HG03159 (cell line): ENCODE data around the gene DST.
"Not testable (repeated sequence)": the region's sequence is repeated elsewhere in the genome, so short reads cannot be mapped to it uniquely, and the experiment has no call there.

Experiments used
- ATAC-seq: cut with Tn5 transposase; IDR thresholded peaks from one replicate; pipeline ENCODE4 v1.9.1; 2021; ENCODE audit warnings: mild to moderate bottlenecking, moderate library complexity; ENCODE audit not compliant: unreplicated experiment

The DST gene

GRCh38 chr6:56663344-56663743 lies 20.7 kb upstream of the DST start:
- no peak for ATAC-seq

GRCh38 chr6:56661338-56661737 lies 18.6 kb upstream of the DST start:
- not testable (repeated sequence) for ATAC-seq

DNA sequence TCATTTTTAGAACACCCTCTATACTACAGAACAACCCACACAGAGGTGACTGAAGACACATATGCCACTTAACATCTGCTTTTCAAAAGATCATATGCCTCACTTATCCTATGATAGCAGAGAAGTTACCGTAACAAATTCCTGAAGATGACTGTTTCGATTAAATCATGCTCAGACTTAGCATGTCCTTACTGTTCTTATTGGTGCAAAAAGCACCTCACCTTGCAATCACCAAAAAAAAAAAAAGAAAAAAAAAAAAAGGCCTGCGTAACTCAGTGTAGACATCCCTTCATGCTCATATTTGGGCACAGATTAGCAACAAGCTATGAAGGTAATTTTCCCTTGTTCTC lies 17.7 kb upstream of the DST start:
- ATAC-seq, result peak; percentile 30

GRCh38 chr6:56659721-56660380 lies 17.2 kb upstream of the DST start:
- peak; percentile 88 for ATAC-seq

DNA sequence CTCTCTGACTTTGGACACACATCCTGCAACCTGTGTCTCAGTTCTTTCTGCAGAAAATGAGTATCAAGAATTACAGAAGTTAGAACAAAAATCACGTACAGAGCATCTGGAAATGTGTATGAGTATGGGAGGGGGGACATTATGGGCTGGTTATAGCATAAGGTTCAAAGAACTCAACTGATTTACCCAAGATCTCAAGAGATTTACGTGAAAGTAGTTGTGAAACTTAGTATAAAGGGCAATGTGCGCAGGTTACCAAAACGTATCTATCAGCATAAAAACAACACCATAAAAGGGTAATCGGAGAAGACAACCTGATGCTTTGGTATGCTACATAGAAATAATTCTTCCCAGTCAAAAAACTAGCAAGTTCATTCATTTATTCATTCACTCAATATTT lies 15.6 kb upstream of the DST start:
- ATAC-seq, result no peak

- no peak for ATAC-seq
Observed at GRCh38 chr6:56657354-56657753, 14.7 kb upstream of the DST start.

DNA sequence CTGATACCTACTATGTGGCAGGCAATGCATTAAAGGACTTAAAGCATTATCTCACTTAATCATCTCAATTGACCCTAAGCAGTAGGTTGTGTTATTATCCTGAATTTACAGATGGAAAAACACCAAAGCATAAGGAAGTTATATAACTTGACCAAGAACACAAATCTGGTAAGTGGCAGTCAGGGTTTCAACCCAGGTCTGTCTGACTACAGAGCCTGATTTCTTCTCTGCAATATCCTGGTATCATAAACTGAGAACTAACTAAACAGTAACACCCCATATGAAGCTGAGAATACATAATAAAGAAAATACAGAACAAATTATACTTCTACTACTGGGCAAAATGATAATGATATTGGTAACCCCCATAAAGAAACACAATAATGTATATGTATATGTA lies 13.8 kb upstream of the DST start:
- ATAC-seq, result no peak

DNA sequence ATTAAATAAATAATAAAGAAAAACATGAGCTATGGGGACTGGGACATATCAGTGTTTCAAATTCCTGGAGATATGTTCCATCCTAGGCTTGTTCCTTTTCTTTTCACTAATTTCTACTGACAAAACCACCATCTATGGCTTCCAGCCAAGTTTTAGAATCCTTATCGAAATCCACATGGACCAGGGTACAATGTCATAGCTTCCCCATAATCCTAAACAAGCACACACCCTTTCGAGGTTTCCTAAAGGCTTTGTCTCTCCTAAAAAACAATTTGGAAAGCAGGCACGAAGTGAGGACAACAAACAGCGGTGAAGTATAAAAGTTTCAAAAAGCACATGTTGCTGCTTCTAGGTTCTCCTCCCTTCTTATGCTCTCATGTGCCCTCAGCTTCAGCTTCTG lies 13.3 kb upstream of the DST start:
- no peak for ATAC-seq

- no peak for ATAC-seq
Observed at GRCh38 chr6:56655249-56655648, 12.6 kb upstream of the DST start.

DNA sequence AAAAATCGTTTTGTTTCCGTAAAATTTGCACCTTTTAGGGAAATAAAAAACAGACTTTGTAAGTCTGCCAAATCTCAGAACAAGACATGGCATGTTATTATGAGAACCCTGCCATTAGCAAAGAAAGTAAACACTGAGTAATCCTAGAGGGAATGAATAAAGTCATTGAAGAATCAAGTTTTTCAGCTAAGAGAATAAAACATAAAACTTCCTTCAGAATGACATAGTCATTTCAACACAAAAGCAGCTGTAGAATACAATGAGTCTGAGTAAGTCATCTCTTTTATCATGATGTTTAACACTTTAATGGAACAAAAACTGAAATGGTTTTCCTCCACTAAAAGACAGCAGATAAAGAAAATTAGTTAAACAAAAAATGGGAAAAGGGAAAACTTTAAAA lies 10.3 kb upstream of the DST start:
- no peak for ATAC-seq

DNA sequence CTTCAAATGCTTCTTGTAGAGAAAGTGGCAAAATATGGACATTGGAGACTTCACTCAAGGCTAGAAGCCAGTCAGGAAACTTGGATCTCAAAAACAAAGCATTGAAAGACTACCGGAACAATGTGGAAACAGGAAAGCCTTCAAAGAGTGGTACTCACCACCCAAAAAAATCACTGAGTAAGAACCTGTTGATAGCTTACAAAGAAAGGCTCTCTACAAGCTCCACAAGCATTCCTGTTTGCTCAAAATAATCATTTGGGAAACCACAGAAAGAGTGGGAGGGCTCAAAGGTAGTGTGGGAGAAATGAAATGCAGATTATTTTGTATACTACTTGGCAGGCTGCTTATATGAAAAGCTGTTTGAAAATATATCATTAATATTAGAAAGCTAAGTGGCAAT lies 9.5 kb upstream of the DST start:
- no peak for ATAC-seq

DNA sequence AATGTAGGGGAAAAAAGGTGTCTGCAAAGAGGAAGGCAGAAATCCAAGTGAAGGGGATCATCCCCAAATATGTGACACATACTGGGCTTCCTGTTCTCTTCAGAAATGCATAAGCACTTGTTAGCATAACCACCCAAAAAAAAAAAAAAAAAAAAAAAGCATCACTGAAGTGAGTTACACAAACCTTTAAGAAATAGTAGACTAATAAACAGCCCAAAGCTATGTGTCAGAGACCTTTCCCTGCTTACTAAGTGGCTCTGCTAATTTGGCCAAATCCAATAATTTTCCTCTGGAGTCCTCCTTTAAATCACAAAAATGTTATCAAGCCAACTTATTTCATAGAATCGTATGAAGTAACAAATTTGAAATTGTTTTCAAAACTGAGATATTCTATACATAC lies 7.5 kb upstream of the DST start:
- no peak for ATAC-seq

GRCh38 chr6:56649782-56650181 lies 7.1 kb upstream of the DST start:
- ATAC-seq, result no peak

DNA sequence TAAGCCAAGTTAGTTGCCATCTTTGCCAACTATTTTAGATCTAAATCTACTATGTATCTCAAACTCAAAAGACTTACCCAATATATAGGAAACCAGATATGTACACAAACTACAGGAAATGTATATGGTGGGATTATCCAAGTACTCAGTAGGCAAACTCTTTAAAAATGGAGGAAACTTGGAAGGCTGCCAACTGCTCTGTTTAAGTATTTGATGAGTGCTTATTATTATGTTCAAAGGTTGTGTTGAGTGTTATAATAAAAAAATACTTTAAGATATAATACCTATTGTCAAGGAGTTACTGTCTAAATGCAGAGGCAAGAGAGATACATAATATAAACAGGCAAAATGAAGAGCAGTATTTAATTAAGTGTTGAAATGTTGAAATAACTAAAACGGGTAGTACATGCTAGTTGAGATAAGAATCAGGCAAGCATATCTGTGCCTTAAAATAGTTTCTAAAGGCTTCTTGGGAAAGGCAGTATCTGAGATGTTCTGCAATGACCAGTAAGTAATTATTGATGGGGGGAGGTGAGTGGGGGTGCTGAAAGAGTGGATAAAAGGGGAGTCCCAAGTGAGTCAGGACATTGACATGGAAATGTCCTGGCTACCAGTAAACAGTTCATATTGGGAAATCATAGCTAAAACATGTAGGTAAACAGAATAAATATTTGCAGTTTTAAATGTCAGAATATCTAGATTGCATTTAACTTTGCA lies 6.5 kb upstream of the DST start:
- ATAC-seq, result no peak

DNA sequence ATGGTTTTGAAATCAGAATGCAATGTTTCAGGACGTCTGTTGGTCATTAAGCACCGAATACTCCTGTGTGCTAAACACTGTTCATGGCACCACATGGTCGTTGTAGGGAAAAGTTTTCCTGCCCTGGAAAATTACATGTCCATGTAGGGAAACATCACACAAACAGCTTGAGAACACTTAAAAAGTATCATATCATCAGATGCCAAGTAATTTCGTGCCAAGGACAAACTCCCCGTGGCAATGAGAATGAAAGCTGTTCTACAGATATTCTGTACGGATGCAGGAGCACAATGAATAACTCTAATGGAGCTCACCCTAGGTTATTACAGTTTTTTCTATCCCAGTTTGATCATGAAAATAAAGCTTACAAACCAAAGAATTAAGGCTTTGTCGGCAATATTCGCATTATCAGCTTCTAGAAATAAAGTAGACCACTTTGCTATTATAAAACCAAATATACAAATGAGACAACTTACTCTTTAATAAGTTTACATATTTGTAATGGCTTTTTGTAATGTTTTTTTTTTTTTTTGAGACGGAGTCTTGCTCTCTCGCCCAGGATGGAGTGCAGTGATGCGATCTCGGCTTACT lies 4.6 kb upstream of the DST start:
- ATAC-seq, result no peak

- ATAC-seq, result no peak
Observed at GRCh38 chr6:56644366-56644765, 1.7 kb upstream of the DST start.

- no peak for ATAC-seq
Observed at GRCh38 chr6:56643379-56644089, 845 bp upstream of the DST start.

DNA sequence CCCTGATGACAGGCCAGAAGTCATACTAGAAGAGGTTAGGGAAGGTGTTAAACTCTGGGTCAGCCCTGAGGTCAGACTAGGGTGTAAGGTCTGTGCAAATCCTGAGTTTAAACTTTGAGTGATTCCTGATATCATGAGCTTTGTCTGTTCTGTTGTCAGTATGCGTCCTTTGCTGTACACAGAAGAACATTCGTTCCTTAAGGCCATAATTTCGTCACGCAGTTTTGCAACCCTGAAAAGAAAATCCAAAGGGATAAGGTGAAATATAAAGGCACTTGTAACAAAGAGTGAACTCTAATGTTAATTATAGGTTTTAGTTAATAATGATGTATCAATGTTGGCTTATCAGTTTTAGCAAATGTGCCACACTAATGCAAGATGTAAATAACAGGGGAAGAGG lies 2.3 kb downstream of the DST start:
- no peak for ATAC-seq

DNA sequence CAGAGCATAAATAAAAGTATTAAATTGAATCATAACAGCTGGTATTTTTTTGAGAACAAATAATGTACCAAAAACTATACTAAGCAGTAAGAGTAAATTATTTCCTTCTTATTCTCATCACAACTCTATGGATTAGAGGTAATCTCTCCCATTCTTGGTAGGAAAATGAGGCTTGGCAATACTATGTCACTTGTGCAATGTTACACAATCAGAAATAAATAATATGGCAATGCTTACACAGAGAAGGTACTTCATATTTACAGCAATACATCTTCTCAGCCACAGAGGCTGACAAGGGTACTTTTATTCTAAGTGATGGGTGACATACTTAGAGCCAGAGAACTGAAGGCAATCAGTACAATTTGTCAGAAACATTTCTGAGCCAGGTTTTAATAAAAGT lies 3.9 kb downstream of the DST start:
- ATAC-seq, result no peak

DNA sequence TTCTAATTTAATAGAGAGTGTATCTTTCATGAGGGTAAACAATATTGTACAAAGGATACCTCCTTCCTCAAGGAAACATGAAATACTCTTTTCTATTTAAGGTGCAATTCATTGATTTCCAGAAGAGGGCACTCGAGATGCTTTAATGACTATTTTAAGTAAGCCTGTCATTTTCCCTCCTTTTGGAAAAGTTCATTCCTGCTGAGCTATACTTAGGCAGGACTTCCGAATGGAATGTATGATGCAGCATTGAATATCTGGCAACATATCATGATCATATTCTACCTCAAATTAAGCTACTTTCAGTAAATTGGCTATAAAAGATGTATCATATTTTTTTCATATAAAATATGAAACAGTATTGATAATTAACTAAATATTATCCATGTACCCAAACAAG lies 5.0 kb downstream of the DST start:
- ATAC-seq, result no peak

- no peak for ATAC-seq
Observed at GRCh38 chr6:56628105-56628504, 14.6 kb downstream of the DST start.

- ATAC-seq, result no peak
Observed at GRCh38 chr6:56625356-56625755, 17.3 kb downstream of the DST start.
